GM23338 (cell line): ENCODE data around the gene KCTD12. TPM values are rescaled to one million over a fixed set of nuclear protein-coding genes. Genes with fewer than 3 reads are reported as not detected.

ENCODE experiments used
- ATAC-seq: fragments of 200-7000 bp; cut with Tn5 transposase; 3 replicates; pipeline ENCODE4 v1.9.1; 2020
- DNase-seq: peaks from one replicate; pipeline ENCODE4 v3.0.0-alpha.2; 2015; ENCODE audit warnings: low spot score
- H2AFZ ChIP-seq: fragments of 200-600 bp; sonication (generic); 2 replicates; pipeline ENCODE4 v1.8.0; 2016; ENCODE audit warnings: antibody characterized with exemption, mild to moderate bottlenecking, moderate library complexity
- H3F3A ChIP-seq: fragments of 200-600 bp; sonication (generic); replicated peaks from 2 replicates; pipeline ENCODE4 v1.8.0; 2017; ENCODE audit warnings: antibody characterized with exemption, mixed run types, low read depth
- H3K27ac ChIP-seq: fragments of 200-600 bp; sonication (generic); 2 replicates; pipeline ENCODE4 v1.6.1; 2016; ENCODE audit warnings: low read depth
- H3K27me3 ChIP-seq: fragments of 200-600 bp; sonication (generic); 2 replicates; pipeline ENCODE4 v1.8.0; 2016; ENCODE audit warnings: mild to moderate bottlenecking, mixed run types, moderate library complexity; ENCODE audit not compliant: insufficient read depth
- H3K36me3 ChIP-seq: fragments of 200-600 bp; sonication (generic); 2 replicates; pipeline ENCODE4 v1.8.0; 2016; ENCODE audit warnings: mild to moderate bottlenecking; ENCODE audit not compliant: insufficient read depth
- H3K4me1 ChIP-seq: fragments of 200-600 bp; sonication (generic); 2 replicates; pipeline ENCODE4 v1.8.0; 2016; ENCODE audit warnings: mild to moderate bottlenecking, moderate library complexity; ENCODE audit not compliant: insufficient read depth
- H3K4me2 ChIP-seq: fragments of 200-600 bp; sonication (generic); 2 replicates; pipeline ENCODE4 v1.7.1; 2017; ENCODE audit warnings: mixed run types
- H3K4me3 ChIP-seq: fragments of 200-600 bp; sonication (generic); 2 replicates; pipeline ENCODE4 v1.6.1; 2016; ENCODE audit warnings: mixed run types
- H3K79me2 ChIP-seq: fragments of 200-600 bp; sonication (generic); replicated peaks from 2 replicates; pipeline ENCODE4 v1.8.0; 2017; ENCODE audit warnings: mild to moderate bottlenecking; ENCODE audit not compliant: insufficient read depth
- H3K9me2 ChIP-seq: fragments of 200-600 bp; sonication (generic); 2 replicates; pipeline ENCODE4 v1.8.0; 2017; ENCODE audit not compliant: insufficient read depth
- H4K20me1 ChIP-seq: fragments of 200-600 bp; sonication (generic); replicated peaks from 2 replicates; pipeline ENCODE4 v1.8.0; 2017; ENCODE audit warnings: mild to moderate bottlenecking; ENCODE audit not compliant: insufficient read depth
- H3K27ac Mint-ChIP-seq: 2 replicates; pipeline ENCODE4 v1.8.0; 2020; ENCODE audit warnings: inconsistent platforms, mild to moderate bottlenecking, moderate library complexity, mixed read lengths
- H3K27me3 Mint-ChIP-seq: 3 replicates; pipeline ENCODE4 v1.8.0; 2022; ENCODE audit warnings: low read depth, mild to moderate bottlenecking, moderate library complexity, mixed read lengths, inconsistent platforms; ENCODE audit not compliant: insufficient read depth, poor library complexity
- H3K36me3 Mint-ChIP-seq: 3 replicates; pipeline ENCODE4 v1.8.0; 2021; ENCODE audit warnings: low read depth, mild to moderate bottlenecking, inconsistent platforms, moderate library complexity, mixed read lengths
- H3K4me1 Mint-ChIP-seq: 3 replicates; pipeline ENCODE4 v1.8.0; 2020; ENCODE audit warnings: mild to moderate bottlenecking, inconsistent platforms, mixed read lengths
- H3K4me3 Mint-ChIP-seq: 3 replicates; pipeline ENCODE4 v1.8.0; 2021; ENCODE audit warnings: moderate library complexity, mild to moderate bottlenecking, inconsistent platforms, mixed read lengths
- H3K9me3 Mint-ChIP-seq: 3 replicates; pipeline ENCODE4 v1.8.0; 2020; ENCODE audit warnings: moderate library complexity, mild to moderate bottlenecking, inconsistent platforms, mixed read lengths
- CREB1 ChIP-seq: fragments of 250-450 bp; sonication (Bioruptor Pico); IDR thresholded peaks from 2 replicates; pipeline ENCODE4 v1.5.0; 2020; ENCODE audit warnings: low read depth, mild to moderate bottlenecking, moderate library complexity
- ETS1 ChIP-seq: IDR thresholded peaks from 2 replicates; pipeline ENCODE4 v1.6.1; 2016; ENCODE audit warnings: antibody characterized with exemption
- EZH2phosphoT487 ChIP-seq: fragments of 200-600 bp; sonication (generic); IDR thresholded peaks from one replicate; pipeline ENCODE4 v1.8.1; 2018; ENCODE audit warnings: antibody characterized with exemption; ENCODE audit not compliant: unreplicated experiment
- JUNB ChIP-seq: IDR thresholded peaks from one replicate; pipeline ENCODE4 v1.6.1; 2016; ENCODE audit warnings: antibody characterized with exemption; ENCODE audit not compliant: unreplicated experiment
- NANOG ChIP-seq: IDR thresholded peaks from 2 replicates; pipeline ENCODE4 v1.6.1; 2016; ENCODE audit warnings: antibody characterized with exemption, borderline replicate concordance
- STAT1 ChIP-seq: IDR thresholded peaks from one replicate; pipeline ENCODE4 v1.6.1; 2016; ENCODE audit warnings: antibody characterized with exemption; ENCODE audit not compliant: unreplicated experiment
- ZNF114 ChIP-seq: fragments of 250-450 bp; sonication (Bioruptor Pico); IDR thresholded peaks from 2 replicates; pipeline ENCODE4 v1.5.0; 2020; ENCODE audit warnings: mild to moderate bottlenecking, moderate library complexity
- ZNF331 ChIP-seq: fragments of 250-450 bp; sonication (Bioruptor Pico); IDR thresholded peaks from 2 replicates; pipeline ENCODE4 v1.5.0; 2020; ENCODE audit warnings: low read depth, mild to moderate bottlenecking, moderate library complexity
- polyA plus RNA-seq: library from polyadenylated mRNA; unstranded; fragments of >200 nt; fragmentation: Nextera tagmentation; extraction: Ambion mirVana; gene quantifications from 2 replicates; pipeline ENCODE4 v1.2.1, GENCODE V29; 2016
- total RNA-seq: library from RNA; depleted of rRNA; stranded (reverse); fragments of >200 nt; shearing (Covaris generic); gene quantifications from 2 replicates; pipeline ENCODE4 v1.2.3, GENCODE V29; 2014
- TF ChIP-seq, protein P1 (sequence below): IDR thresholded peaks from one replicate; pipeline ENCODE4 v1.6.1; 2018; ENCODE audit warnings: antibody characterized with exemption; ENCODE audit not compliant: unreplicated experiment
- TF ChIP-seq, protein P2 (sequence below), 2 experiments: fragments of 200-600 bp in 1 of 2; sonication (generic) in 1 of 2; conservative IDR thresholded peaks; 2 replicates each; pipeline versions ENCODE4 v1.5.1 to v1.6.1; 2016 to 2017; ENCODE audit warnings: antibody characterized with exemption in 2 of 2, low read depth in 2 of 2, mild to moderate bottlenecking in 2 of 2, moderate library complexity in 1 of 2

The KCTD12 gene
- total and polyA plus RNA-seq, 2 experiments from 2014 or later = 3.3 to 12.0 TPM

DNA sequence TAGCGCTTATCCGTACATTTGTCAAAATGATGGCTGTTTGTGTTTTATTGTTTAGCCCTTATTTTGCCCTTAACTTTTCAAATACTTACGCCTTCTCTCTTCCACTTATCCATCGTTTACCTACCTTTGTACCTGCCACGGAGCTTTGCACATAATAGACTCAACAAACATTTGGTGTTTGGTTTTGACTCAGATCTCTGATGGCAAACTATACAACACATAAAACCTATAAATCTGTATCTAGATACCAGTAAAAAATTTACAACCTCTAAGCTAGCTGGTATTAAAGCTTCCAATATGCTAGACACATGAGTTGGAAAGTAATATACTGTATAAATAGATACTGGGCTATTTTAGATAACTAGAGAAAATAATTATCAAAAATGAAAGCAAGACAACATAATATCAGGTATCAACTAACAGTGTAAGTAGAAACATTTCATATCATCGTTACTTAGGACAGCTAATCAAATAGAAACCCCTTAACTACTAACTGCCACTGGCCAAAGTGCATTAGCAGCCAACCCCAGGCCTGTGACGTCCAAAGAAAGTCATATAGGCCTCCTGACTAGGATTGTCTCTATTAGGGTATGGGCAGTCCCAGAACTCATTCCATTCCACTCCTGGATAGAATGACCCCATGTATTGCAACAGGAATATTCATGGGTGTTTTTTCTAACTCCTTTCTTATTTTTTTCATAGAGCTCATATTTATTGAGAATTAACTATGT lies 53.8 kb downstream of the KCTD12 start (continued):
- TF ChIP-seq, protein P1, sequence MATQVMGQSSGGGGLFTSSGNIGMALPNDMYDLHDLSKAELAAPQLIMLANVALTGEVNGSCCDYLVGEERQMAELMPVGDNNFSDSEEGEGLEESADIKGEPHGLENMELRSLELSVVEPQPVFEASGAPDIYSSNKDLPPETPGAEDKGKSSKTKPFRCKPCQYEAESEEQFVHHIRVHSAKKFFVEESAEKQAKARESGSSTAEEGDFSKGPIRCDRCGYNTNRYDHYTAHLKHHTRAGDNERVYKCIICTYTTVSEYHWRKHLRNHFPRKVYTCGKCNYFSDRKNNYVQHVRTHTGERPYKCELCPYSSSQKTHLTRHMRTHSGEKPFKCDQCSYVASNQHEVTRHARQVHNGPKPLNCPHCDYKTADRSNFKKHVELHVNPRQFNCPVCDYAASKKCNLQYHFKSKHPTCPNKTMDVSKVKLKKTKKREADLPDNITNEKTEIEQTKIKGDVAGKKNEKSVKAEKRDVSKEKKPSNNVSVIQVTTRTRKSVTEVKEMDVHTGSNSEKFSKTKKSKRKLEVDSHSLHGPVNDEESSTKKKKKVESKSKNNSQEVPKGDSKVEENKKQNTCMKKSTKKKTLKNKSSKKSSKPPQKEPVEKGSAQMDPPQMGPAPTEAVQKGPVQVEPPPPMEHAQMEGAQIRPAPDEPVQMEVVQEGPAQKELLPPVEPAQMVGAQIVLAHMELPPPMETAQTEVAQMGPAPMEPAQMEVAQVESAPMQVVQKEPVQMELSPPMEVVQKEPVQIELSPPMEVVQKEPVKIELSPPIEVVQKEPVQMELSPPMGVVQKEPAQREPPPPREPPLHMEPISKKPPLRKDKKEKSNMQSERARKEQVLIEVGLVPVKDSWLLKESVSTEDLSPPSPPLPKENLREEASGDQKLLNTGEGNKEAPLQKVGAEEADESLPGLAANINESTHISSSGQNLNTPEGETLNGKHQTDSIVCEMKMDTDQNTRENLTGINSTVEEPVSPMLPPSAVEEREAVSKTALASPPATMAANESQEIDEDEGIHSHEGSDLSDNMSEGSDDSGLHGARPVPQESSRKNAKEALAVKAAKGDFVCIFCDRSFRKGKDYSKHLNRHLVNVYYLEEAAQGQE = no peak
- TF ChIP-seq ETS1 (no peak), ZNF331 (no peak), NANOG (no peak), JUNB (no peak), EZH2phosphoT487 (no peak)

GRCh38 chr13:76830805-76831204 lies 55.4 kb downstream of the KCTD12 start:
- Mint-ChIP-seq H3K9me3 (no peaks in the 10 kb centered on the region; the same call in 2 of the 3 replicates), H3K4me1 (peaks cover 5% of the 10 kb centered on the region; the same call in 1 of the 3 replicates), H3K27me3 (no peaks in the 10 kb centered on the region), H3K27ac (no peak overlapping the region), H3K36me3 (no peaks in the 10 kb centered on the region), H3K4me3 (no peak overlapping the region)
- H3K4me2 ChIP-seq = no peak overlapping the region
- H3F3A ChIP-seq = no peaks in the 10 kb centered on the region
- ATAC-seq (no peak), DNase-seq (peak; percentile 2)
- H3K27ac ChIP-seq = no peak overlapping the region
- no peaks in the 10 kb centered on the region for H3K36me3 ChIP-seq
- no peaks in the 10 kb centered on the region for H4K20me1 ChIP-seq
- H2AFZ ChIP-seq = peak overlapping the region; percentile 66; the same call in 1 of the 2 replicates
- no peaks in the 10 kb centered on the region for H3K79me2 ChIP-seq
- H3K9me2 ChIP-seq = 0 out of 2 replicates have a peak, but pooled peaks cover 4% of the 10 kb centered on the region
- no peaks in the 10 kb centered on the region for H3K27me3 ChIP-seq
- no peaks in the 10 kb centered on the region for H3K4me1 ChIP-seq
- H3K4me3 ChIP-seq = no peak overlapping the region
- TF ChIP-seq CREB1 (CRISPR knock-in tag) (no peak), STAT1 (no peak), ETS1 (no peak), ZNF331 (no peak), EZH2phosphoT487 (no peak), ZNF114 (CRISPR knock-in tag) (no peak)
- TF ChIP-seq, protein P2, sequence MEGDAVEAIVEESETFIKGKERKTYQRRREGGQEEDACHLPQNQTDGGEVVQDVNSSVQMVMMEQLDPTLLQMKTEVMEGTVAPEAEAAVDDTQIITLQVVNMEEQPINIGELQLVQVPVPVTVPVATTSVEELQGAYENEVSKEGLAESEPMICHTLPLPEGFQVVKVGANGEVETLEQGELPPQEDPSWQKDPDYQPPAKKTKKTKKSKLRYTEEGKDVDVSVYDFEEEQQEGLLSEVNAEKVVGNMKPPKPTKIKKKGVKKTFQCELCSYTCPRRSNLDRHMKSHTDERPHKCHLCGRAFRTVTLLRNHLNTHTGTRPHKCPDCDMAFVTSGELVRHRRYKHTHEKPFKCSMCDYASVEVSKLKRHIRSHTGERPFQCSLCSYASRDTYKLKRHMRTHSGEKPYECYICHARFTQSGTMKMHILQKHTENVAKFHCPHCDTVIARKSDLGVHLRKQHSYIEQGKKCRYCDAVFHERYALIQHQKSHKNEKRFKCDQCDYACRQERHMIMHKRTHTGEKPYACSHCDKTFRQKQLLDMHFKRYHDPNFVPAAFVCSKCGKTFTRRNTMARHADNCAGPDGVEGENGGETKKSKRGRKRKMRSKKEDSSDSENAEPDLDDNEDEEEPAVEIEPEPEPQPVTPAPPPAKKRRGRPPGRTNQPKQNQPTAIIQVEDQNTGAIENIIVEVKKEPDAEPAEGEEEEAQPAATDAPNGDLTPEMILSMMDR (conservative IDR thresholded peaks at IDR 0.05; ENCODE audit: low read depth in 2 of 2) = no peak
